OCI-LY7 (cell line): ENCODE data around the gene HSD11B1L.

Source experiments
- CTCF ChIP-seq: fragments of 200-600 bp; sonication (generic); conservative IDR thresholded peaks from 2 replicates; pipeline ENCODE4 v1.5.1; 2014; ENCODE audit warnings: mild to moderate bottlenecking, antibody characterized with exemption, low read length, moderate library complexity, mixed read lengths
- EZH2phosphoT487 ChIP-seq: fragments of 200-600 bp; sonication (generic); IDR thresholded peaks from 2 replicates; pipeline ENCODE4 v1.6.1; 2018; ENCODE audit warnings: low read depth, borderline replicate concordance, mild to moderate bottlenecking, mixed run types, antibody characterized with exemption, low read length, moderate library complexity, mixed read lengths

GRCh38 chr19:5717215-5717935 is 36.5 kb downstream of the HSD11B1L start:
- no peak for TF ChIP-seq CTCF
- no peak for TF ChIP-seq EZH2phosphoT487
